Measurements from ENCODE around the gene SNRNP48. TPM values are rescaled to one million over a fixed set of nuclear protein-coding genes. Genes with fewer than 3 reads are reported as not detected.
A peak's percentile ranks its signal among the peaks of the same experiment; 100 is the strongest.

Gene SNRNP48, protein sequence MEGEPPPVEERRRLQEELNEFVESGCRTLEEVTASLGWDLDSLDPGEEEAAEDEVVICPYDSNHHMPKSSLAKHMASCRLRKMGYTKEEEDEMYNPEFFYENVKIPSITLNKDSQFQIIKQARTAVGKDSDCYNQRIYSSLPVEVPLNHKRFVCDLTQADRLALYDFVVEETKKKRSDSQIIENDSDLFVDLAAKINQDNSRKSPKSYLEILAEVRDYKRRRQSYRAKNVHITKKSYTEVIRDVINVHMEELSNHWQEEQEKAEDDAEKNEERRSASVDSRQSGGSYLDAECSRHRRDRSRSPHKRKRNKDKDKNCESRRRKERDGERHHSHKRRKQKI
- total RNA-seq (2022) (25.1 and 29.1 TPM in 2 replicates), Bru-seq, nascent RNA (percentile 91 among the genes with signal in this experiment), BruChase-seq, experiment 1, labeled RNA remaining after a 2-hour chase (percentile 92 among the genes with signal in this experiment), BruChase-seq, experiment 2, labeled RNA remaining after a 6-hour chase (percentile 94 among the genes with signal in this experiment)
- long read RNA-seq, full-length matches to known transcripts: 11 of 30 reads
- long read RNA-seq, partial matches to known transcripts: 4 of 30 reads
- long read RNA-seq, other reads (novel, unspliced or antisense): 15 of 30 reads

- H3K27me3 Mint-ChIP-seq (ENCODE audit: insufficient read depth, unreplicated experiment): no peaks in the 10 kb centered on the region
- peaks cover 59% of the 10 kb centered on the region for H3K36me3 Mint-ChIP-seq (ENCODE audit: insufficient read depth, unreplicated experiment)
- intact Hi-C loops (cut with micrococcal nuclease; ENCODE audit: unreplicated experiment): no loop called here
Observed at GRCh38 chr6:7589949-7590917, at the start of gene SNRNP48. TSS of gene SNRNP48 (plus strand) at chr6:7590198. CDS start at chr6:7590258, 60 bp downstream.

DNA sequence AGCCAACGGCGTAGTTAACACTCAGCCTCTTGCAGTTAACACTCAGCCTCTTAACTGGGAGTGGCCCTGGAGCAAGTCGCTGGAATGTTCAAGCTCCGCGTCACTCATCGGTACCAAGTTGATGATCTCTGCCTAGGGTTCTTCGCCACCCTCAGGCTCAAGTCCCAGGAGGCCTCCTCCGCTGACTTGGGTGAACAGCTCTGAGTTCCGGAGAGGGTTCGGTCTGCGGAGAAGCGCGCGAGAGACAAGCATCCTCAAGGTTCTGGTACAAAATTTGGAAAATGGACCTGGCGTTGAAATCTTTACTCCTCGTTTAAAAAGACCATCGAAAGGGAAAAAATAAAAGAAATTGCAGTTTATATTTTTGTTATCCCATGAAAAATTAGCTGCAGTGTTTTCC is 49.4 kb upstream of the SNRNP48 start:
- Mint-ChIP-seq H3K4me3 (ENCODE audit: unreplicated experiment) (peak overlapping the region; percentile 92), H3K4me1 (ENCODE audit: low read depth, unreplicated experiment) (peaks cover 33% of the 10 kb centered on the region), H3K27ac (ENCODE audit: unreplicated experiment) (peak overlapping the region; percentile 91), H3K36me3 (ENCODE audit: insufficient read depth, unreplicated experiment) (peaks cover 33% of the 10 kb centered on the region), H3K27me3 (ENCODE audit: insufficient read depth, unreplicated experiment) (no peaks in the 10 kb centered on the region), H3K9me3 (ENCODE audit: unreplicated experiment) (no peaks in the 10 kb centered on the region)
- CTCF ChIA-PET: interaction anchor here (1.2 kb wide), 1 partner anchor 151 kb away, joined by 5 read pairs; the partner anchor contains the start of genes CAGE1 and RIOK1
- POLR2A ChIA-PET: interaction anchor here (1.0 to 1.4 kb wide), 4 partner anchors 21 to 151 kb away, joined by 3 to 13 read pairs (median 5); partner anchors contain the start of genes CAGE1, RIOK1 and SNRNP48
- intact Hi-C loops (cut with micrococcal nuclease; ENCODE audit: unreplicated experiment): loop anchor here (2.0 to 5.0 kb wide), 2 partner anchors 33 to 74 kb away; no protein-coding TSS in a partner anchor
- TSS peak; percentile 86 for BruUV-seq (replicated peaks)
- no peaks in the 10 kb centered on the region for H3K36me3 ChIP-seq (ENCODE audit: control insufficient read depth, insufficient read depth, low read length)
- no peak for TF ChIP-seq CTCF (IDR thresholded peaks at IDR 0.05; ENCODE audit: insufficient read depth in 1 of 2, low read depth in 1 of 2, low read length in 1 of 2, severe bottlenecking in 1 of 2, unreplicated experiment in 1 of 2)
- H3K4me1 ChIP-seq: peaks cover 42% of the 10 kb centered on the region
- DNase-seq: peak in 1 of 2 experiments; percentile 48
- no peaks in the 10 kb centered on the region for H3K27me3 ChIP-seq (replicated peaks; ENCODE audit: control insufficient read depth, insufficient read depth, low read length)
- H3K9me3 ChIP-seq: no peaks in the 10 kb centered on the region
- H3K4me3 ChIP-seq (ENCODE audit: low read depth, low read length): peak overlapping the region; percentile 95

More at GRCh38 chr6:7589949-7590917, at the start of gene SNRNP48:
- Mint-ChIP-seq H3K4me3 (ENCODE audit: unreplicated experiment) (peak within 1 kb of the TSS; percentile 87), H3K4me1 (ENCODE audit: low read depth, unreplicated experiment) (peaks cover 48% of the 10 kb centered on the region), H3K27ac (ENCODE audit: unreplicated experiment) (peak within 1 kb of the TSS; percentile 90), H3K9me3 (ENCODE audit: unreplicated experiment) (no peaks in the 10 kb centered on the region)
- peaks cover 1% of the 10 kb centered on the region; the same call in 1 of the 2 replicates for H3K36me3 ChIP-seq (ENCODE audit: control insufficient read depth, insufficient read depth, low read length)
- H3K27me3 ChIP-seq (replicated peaks; ENCODE audit: control insufficient read depth, insufficient read depth, low read length): no peaks in the 10 kb centered on the region
- peak; percentile 92 to 94 for DNase-seq
- no TSS peak for BruUV-seq (replicated peaks)
- H3K4me1 ChIP-seq: peaks cover 28% of the 10 kb centered on the region
- H3K9me3 ChIP-seq: no peaks in the 10 kb centered on the region
- peak within 1 kb of the TSS; percentile 92 for H3K4me3 ChIP-seq (ENCODE audit: low read depth, low read length)
- CTCF ChIA-PET: no interaction called here
- TF ChIP-seq CTCF (IDR thresholded peaks at IDR 0.05; ENCODE audit: insufficient read depth in 1 of 2, low read depth in 1 of 2, low read length in 1 of 2, severe bottlenecking in 1 of 2, unreplicated experiment in 1 of 2): no peak
- POLR2A ChIA-PET: interaction anchor here (0.5 to 1.2 kb wide), 4 partner anchors 29 to 201 kb away, joined by 3 to 8 read pairs (median 4); partner anchors contain the start of genes CAGE1, DSP and RIOK1

All from Caco-2 (cell line).